ENCODE results near the gene ILF2.
"Not testable (repeated sequence)": the region's sequence is repeated elsewhere in the genome, so short reads cannot be mapped to it uniquely, and the experiment has no call there.

The ILF2 gene

GRCh38 chr1:153679337-153680119 is 8.7 kb upstream of the ILF2 start:
- no peak for DNase-seq (ENCODE audit: low spot score)

DNA sequence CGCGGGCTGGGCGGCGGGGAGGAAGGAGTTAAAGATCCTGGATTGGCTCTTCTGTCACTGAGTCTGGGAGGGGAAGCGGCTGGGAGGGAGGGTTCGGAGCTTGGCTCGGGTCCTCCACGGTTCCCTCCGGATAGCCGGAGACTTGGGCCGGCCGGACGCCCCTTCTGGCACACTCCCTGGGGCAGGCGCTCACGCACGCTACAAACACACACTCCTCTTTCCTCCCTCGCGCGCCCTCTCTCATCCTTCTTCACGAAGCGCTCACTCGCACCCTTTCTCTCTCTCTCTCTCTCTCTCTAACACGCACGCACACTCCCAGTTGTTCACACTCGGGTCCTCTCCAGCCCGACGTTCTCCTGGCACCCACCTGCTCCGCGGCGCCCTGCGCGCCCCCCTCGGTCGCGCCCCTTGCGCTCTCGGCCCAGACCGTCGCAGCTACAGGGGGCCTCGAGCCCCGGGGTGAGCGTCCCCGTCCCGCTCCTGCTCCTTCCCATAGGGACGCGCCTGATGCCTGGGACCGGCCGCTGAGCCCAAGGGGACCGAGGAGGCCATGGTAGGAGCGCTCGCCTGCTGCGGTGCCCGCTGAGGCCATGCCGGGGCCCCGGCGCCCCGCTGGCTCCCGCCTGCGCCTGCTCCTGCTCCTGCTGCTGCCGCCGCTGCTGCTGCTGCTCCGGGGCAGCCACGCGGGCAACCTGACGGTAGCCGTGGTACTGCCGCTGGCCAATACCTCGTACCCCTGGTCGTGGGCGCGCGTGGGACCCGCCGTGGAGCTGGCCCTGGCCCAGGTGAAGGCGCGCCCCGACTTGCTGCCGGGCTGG is 7.9 kb upstream of the ILF2 start, which contains the start of gene NPR1:
TSS of gene NPR1 (plus strand) at position 170 of the 818 bp plus-strand sequence. CDS start at position 591, 421 bp downstream.
- DNase-seq (ENCODE audit: low spot score) = peak; percentile 45

DNA sequence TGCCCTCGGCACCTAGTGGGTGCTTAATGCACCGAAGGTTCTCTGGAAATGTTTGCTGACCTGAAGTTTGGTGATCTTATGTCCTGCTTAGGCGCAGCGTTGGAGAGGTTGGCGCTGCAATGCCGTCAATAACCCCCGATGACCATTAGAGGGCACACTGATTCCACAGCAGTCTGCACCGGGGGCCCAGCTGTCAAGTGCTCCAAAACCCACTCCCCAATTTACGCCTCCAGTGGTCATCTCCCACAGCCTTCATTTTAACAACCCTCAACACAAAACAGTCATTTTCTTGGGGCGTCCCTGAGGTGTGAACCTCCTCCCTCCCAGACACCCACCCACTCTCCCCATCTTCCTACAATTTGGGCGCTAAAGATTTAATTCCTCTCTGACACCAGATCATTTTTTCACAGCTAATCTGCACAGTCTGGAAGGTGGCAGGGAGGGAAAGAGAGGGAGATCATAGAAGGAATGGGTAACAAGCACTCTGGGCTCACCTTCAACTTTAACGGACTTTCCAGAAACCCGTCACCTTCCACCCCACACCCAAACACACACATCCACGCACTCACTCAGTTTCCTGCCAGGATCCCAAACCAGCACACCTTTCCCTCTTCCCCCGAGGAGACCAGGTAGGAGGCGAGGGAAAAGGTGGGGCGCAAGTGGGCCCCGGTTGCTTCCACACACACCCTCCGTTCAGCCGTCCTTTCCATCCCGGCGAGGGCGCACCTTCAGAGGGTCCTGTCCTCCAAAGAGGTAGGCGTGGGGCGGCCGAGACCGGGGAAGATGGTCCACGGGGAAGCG is 7.1 kb upstream of the ILF2 start:
- peak; percentile 69 for DNase-seq (ENCODE audit: low spot score)

- no peak for DNase-seq (ENCODE audit: low spot score)
These were observed 2.7 kb upstream of the ILF2 start for GRCh38 chr1:153673511-153673910.

DNA sequence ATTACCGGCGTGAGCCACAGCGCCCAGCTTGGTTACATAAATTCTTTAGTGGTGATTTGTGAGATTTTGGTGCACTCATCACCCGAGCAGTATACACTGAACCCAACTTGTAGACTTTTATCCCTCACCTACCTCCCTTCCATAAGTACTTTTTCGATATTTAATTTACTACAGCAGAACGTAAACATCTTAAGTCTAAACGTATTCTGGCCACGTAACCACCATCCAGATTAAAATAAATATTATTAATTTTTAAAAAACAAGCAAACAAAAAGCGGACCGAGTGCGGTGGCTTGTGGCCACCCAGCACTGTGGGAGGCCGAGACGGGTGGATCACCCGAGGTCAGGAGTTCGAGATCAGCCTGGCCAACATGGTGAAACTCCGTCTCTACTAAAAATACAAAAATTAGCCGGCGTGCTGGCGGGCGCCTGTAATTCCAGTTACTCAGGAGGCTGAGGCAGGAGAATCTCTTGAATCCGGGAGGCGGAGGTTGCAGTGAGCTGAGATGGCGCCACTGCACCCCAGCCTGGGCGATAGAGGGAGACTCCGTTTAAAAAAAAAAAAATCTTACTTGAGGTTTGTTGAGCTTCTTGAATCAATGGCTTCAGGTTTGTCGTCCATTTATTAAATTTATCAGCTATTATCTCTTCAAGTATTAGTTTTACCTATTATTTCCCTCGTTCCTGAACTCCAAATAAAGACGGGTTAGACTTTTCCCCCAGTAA is 998 bp upstream of the ILF2 start:
- not testable (repeated sequence) for DNase-seq (ENCODE audit: low spot score)

GRCh38 chr1:153670257-153670858 is 435 bp downstream of the ILF2 start:
- no peak for DNase-seq (ENCODE audit: low spot score)

- DNase-seq (ENCODE audit: low spot score) = no peak
These were observed 1.2 kb downstream of the ILF2 start for GRCh38 chr1:153669606-153670005.

- DNase-seq (ENCODE audit: low spot score) = not testable (repeated sequence)
These were observed 2.1 kb downstream of the ILF2 start for GRCh38 chr1:153668672-153669071.

DNA sequence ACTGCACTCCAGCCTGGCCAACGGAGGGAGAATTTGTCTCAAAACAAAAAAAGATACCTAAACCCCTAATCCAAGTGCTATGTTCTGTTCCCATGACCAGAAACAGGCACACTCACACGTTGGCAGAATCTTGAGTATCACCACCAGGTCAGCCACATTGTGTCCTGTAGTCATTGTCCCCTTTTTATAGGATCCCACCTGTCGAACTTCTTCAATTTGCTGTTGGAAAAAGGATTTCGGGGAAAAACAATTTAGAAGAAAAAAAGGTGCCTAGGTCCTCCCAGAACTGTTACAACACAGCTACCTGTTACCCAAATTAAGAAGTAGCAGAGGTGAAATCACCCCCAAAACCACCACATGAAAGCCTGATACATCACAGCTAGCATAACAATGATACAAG is 3.4 kb downstream of the ILF2 start:
- no peak for DNase-seq (ENCODE audit: low spot score)

GRCh38 chr1:153663211-153663610 is 7.6 kb downstream of the ILF2 start:
- DNase-seq (ENCODE audit: low spot score) = no peak

GRCh38 chr1:153662269-153662668 is 8.5 kb downstream of the ILF2 start:
- no peak for DNase-seq (ENCODE audit: low spot score)

GRCh38 chr1:153661111-153661708 is 9.6 kb downstream of the ILF2 start:
- no peak for DNase-seq (ENCODE audit: low spot score)

DNA sequence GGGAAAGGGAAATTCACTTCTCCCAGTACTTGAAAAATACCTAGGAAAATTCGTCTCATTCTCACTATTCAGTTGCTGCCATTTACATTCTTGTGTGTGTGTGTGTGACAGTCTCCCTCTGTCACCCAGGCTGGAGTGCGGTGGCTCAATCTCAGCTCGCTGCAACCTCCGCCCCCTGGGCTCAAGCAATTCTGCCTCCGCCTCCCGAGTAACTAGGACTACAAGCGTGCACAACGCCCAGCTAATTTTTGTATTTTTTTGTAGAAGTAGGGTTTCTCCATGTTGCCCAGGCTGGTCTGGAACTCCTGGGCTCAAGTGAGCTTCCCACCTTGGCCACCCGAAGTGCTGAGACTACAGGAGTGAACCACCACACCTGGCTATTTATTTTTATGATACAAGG is 11.1 kb downstream of the ILF2 start:
- DNase-seq (ENCODE audit: low spot score) = no peak

GRCh38 chr1:153659175-153659534 is 11.6 kb downstream of the ILF2 start:
- no peak for DNase-seq (ENCODE audit: low spot score)

- DNase-seq (ENCODE audit: low spot score) = peak; percentile 92
These were observed 12.2 kb downstream of the ILF2 start, which contains the start of gene SNAPIN for GRCh38 chr1:153658400-153659174. Gene SNAPIN (plus strand): TSS chr1:153658703. CDS start chr1:153658744, 41 bp downstream.

DNA sequence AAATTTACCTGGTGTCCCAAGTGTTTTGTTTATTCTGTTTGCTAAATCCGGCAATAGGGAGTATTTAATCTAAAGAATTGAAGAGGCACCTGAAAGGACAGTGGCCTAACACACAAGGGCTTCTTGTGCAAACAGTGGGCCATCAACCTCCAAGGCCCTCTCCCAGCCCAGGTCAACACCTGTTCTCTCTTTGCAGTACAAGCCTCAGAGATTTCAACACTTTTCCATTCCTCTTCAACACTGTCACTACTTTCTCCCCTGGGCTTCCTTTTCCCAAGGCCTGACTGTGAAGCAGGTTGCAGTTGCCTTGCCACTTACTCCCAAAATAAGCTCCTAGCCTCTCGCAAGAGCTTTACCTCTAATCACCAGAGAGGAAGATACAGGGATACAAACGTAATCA is 15.5 kb downstream of the ILF2 start:
- no peak for DNase-seq (ENCODE audit: low spot score)

- DNase-seq (ENCODE audit: low spot score) = no peak
These were observed 17.8 kb downstream of the ILF2 start for GRCh38 chr1:153652805-153653500.

GRCh38 chr1:153651771-153652170 is 19.0 kb downstream of the ILF2 start:
- no peak for DNase-seq (ENCODE audit: low spot score)

DNA sequence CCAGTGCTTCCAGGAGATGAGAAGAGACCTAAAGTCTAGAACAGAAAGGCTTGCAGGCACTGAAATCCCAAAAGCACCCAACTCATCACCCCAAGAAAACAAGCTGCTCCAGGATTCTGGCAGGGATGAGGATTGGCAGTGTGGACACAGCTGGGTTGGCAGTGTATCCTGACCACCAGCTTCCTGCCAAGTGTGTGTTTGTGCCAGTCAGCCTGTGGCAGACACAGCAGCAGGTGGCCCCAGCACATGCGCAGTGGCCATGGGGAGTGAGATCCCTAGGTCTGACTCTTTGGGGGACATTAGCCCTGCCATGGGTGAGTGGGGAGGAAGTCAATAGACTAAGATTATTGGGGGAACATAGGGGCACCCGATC is 20.9 kb downstream of the ILF2 start:
- no peak for DNase-seq (ENCODE audit: low spot score)

All from germinal center (tissue), 1 donor.